Bronchial epithelial cell (primary cell): Measurements from ENCODE around the gene CNTN5. TPM values are rescaled to one million over a fixed set of nuclear protein-coding genes. Genes with fewer than 3 reads are reported as not detected.

Experiments used
- DNase-seq: peaks from one replicate; pipeline ENCODE4 v3.0.0-alpha.2; 2010; ENCODE audit warnings: low read depth
- FAIRE-seq: peaks from 2 replicates; lab custom pipeline; 2011; peaks lifted over from hg19 to GRCh38; lab: Jason Lieb, UNC
- H3K27me3 ChIP-seq: 2 replicates; pipeline ENCODE4 v1.5.1; 2011; ENCODE audit warnings: low read length; ENCODE audit not compliant: control insufficient read depth, insufficient read depth
- H3K36me3 ChIP-seq: 2 replicates; pipeline ENCODE4 v1.5.1; 2011; ENCODE audit warnings: low read length; ENCODE audit not compliant: control insufficient read depth, insufficient read depth
- H3K4me3 ChIP-seq: 2 replicates; pipeline ENCODE4 v1.5.1; 2011; ENCODE audit warnings: mild to moderate bottlenecking, low read depth, low read length, control low read depth
- CTCF ChIP-seq: IDR thresholded peaks from 2 replicates; pipeline ENCODE4 v1.5.1; 2011; ENCODE audit warnings: mild to moderate bottlenecking, moderate library complexity, low read length, control low read depth, inconsistent platforms; ENCODE audit not compliant: insufficient read depth, severe bottlenecking
- total RNA-seq: library from RNA; depleted of rRNA; stranded (reverse); fragments of >200 nt; gene quantifications from 2 replicates; pipeline ENCODE4 v1.2.1, GENCODE V29; 2014

The CNTN5 gene
- total RNA-seq, 1 donor from 2014 or later, result not detected

GRCh38 chr11:99571094-99571493 is 550.3 kb downstream of the CNTN5 start:
- no peak for TF ChIP-seq CTCF
- FAIRE-seq (no peak), DNase-seq (no peak)
- no peak overlapping the region for H3K4me3 ChIP-seq
- no peaks in the 10 kb centered on the region for H3K27me3 ChIP-seq
- H3K36me3 ChIP-seq, result no peaks in the 10 kb centered on the region

DNA sequence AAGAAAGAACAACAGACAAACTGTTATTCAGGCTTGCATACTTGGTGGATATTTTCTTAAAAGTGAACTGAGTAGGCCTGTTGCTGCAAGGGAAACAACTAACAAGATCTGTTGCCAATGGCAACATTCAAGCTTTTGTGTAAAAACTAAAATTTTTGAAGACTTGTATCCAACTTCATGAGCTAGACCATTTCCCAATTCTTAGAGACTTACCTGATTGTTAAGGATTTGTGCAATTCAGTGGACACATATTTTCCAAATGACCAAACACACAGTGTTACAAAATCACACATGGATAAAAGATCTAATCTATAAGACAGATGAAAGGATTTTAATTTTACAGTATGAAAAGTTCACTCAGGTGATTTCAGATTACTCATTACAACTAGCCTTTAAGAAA is 564.1 kb downstream of the CNTN5 start:
- Histone ChIP-seq H3K27me3 (no peaks in the 10 kb centered on the region), H3K36me3 (no peaks in the 10 kb centered on the region), H3K4me3 (no peak overlapping the region)
- no peak for FAIRE-seq
- no peak for TF ChIP-seq CTCF
- no peak for DNase-seq

DNA sequence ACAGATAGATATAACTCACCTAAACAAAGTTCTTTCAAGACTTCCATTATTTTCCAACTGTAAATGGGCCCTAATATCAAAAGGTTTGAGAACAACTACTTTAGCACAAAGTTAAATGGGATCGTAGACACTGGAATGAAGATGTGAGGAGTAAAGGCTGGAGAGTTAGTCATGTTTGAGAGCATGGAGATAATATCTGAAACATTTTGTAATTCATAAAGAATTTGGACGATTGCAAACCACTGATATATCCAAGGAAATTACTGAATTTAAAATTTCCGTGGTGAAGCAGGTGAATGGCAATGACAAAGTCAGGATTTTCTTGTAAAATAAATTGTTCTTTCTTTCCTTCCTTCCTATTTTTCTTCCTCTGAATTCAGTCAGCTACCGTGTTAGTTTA is 564.9 kb downstream of the CNTN5 start:
- H3K36me3 ChIP-seq, result no peaks in the 10 kb centered on the region
- no peaks in the 10 kb centered on the region for H3K27me3 ChIP-seq
- DNase-seq, result no peak
- FAIRE-seq, result no peak
- TF ChIP-seq CTCF, result no peak
- no peak overlapping the region for H3K4me3 ChIP-seq

DNA sequence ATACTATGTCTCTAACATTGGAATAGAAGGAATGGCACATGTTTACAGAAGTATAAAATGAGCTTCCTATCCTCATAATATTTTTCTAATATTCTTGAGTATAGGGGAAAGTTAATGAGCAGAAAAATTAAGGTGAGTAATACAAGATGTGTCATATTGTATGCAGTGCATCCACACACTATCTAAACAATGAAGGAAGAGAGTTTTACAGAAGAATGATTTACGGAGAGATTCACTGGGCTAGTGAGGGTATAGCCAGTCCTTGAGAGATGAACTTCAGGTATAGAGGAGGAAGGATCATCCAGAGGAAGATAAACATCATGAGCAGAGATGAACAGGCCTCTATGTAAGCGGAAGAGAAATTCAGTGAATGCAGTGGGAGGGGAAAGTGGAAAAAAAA is 569.0 kb downstream of the CNTN5 start:
- no peak for DNase-seq
- Histone ChIP-seq H3K27me3 (no peaks in the 10 kb centered on the region), H3K36me3 (no peaks in the 10 kb centered on the region), H3K4me3 (no peak overlapping the region)
- no peak for FAIRE-seq
- TF ChIP-seq CTCF, result no peak

GRCh38 chr11:99592266-99592665 is 571.5 kb downstream of the CNTN5 start:
- no peak for TF ChIP-seq CTCF
- Histone ChIP-seq H3K36me3 (no peaks in the 10 kb centered on the region), H3K4me3 (no peak overlapping the region), H3K27me3 (no peaks in the 10 kb centered on the region)
- FAIRE-seq, result no peak
- no peak for DNase-seq

GRCh38 chr11:99593197-99593596 is 572.4 kb downstream of the CNTN5 start:
- DNase-seq (no peak), FAIRE-seq (no peak)
- no peak for TF ChIP-seq CTCF
- H3K27me3 ChIP-seq, result no peaks in the 10 kb centered on the region
- no peak overlapping the region for H3K4me3 ChIP-seq
- no peaks in the 10 kb centered on the region for H3K36me3 ChIP-seq
